Activated naive CD4-positive, alpha-beta T cell treated with anti-CD3 and anti-CD28 coated beads, Interleukin-2, amount 10 ng/mL, durations not matched to agents 5 hours and 36 hours (primary cell): ENCODE results near the gene LCE3C. TPM values are rescaled to one million over a fixed set of nuclear protein-coding genes. Genes with fewer than 3 reads are reported as not detected.

Source experiments
- total RNA-seq, 2 experiments: library from RNA; stranded (reverse); gene quantifications; one replicate each; pipeline ENCODE4 v1.2.3, GENCODE V29; 2021

The LCE3C gene, protein sequence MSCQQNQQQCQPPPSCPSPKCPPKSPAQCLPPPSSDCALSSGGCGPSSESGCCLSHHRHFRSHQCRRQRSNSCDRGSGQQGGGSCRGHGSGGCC
- total RNA-seq: not detected

DNA sequence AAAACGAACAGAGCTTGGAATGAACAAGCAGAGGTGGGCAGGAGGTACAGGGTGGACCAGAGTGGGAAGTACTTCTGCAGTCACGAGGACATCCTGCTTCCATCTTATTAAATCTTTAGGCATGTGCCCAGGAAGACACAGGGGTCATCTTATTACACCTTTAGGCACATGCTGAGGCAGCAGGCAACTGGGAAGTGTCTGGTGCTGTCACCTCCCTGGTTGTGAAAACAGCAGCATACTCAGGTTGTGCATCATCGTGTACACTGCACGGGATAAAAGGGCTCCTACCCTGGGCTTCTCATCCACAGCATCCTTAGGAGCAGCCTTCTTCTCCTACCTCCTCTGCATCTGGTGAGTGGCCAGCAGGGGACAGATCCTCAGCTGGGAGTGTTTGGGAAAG, at the start of gene LCE3C:
Gene LCE3C (plus strand): TSS at position 301 of the 400 bp plus-strand sequence. CDS start 498 bp downstream, outside the sequence.

DNA sequence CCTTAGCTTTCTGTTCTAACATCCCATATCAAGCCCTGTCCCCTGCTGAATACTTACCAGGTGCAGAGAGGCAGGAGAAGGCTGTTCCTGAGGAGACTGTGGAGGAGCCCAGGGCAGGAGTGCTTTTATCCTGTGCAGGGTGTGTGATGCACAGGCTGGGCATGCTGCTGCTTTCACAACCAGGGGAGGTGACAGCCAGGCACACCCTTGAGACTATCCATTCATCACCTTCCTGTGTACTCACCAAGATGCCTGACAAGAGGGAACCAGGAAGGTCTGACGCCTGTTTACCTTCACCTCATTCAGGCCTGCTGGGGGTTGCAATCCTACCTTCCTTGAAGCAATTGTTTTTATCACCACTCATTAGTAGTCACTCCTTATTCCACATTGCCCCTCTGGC, 33.4 kb upstream of the LCE3C start, which contains the start of gene LCE3E:
Gene LCE3E (minus strand): TSS at position 100 of the 400 bp plus-strand sequence. CDS start 572 bp downstream, outside the sequence.

DNA sequence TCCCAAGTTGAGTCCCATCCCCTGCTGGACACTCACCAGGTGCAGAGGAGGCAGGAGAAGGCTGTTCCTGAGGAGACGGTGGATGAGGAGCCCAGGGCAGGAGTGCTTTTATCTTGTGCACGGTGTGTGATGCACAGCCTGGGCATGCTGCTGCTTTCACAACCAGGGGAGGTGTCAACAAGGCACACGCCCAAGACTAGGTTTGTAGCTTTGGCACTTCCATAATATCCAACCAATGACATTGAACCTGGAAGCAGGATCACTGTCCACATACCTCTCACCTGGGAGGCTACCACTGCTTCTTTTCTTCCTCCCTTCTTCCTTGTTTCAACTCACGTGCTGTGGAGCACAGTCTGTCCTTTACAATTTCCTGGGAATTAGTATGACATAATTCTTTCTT, 19.6 kb upstream of the LCE3C start, which contains the start of gene LCE3D:
Gene LCE3D (minus strand): TSS at position 84 of the 400 bp plus-strand sequence. CDS start 580 bp downstream, outside the sequence.

DNA sequence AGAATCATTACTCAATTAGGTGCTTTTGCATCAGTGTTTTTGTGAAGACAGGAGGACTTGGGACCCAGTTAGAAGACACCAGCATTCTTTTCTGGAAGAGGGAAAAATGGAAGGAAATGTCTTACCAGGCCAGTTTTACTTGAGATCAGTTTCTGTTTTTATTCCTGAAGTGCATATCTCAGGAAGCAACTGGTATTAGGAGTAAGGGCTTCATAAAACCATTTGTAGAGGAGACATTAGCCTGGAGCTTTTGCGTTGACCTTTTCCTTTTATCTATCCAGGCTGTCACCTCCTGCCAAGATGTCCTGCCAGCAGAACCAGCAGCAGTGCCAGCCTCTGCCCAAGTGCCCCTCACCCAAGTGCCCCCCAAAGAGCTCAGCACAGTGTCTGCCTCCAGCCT, 13.5 kb downstream of the LCE3C start, which contains the start of gene LCE3B:
Gene LCE3B (plus strand): TSS at position 301 of the 400 bp plus-strand sequence. CDS start 0 bp downstream, at position 301.

DNA sequence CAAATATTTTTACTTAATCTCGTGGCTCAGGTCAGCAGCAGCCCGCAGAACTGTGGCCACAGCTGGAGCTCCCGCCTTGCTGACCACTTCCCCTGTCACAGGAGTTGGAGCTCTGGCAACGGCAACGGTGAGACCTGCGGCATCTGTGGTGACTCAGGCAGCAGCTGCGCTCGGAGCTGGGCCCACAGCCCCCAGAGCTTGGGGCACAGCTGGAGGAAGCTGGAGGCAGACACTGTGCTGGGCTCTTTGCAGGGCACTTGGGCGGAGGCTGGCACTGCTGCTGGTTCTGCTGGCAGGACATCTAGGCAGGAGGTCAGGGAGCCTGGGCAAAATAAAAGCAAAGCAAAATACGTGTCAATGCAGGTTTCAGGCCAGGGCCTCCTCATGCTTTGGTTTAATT, 22.8 kb downstream of the LCE3C start, which contains the start of gene LCE3A:
Gene LCE3A (minus strand): TSS at position 301 of the 400 bp plus-strand sequence. CDS start 0 bp downstream, at position 301.

Other genes starting within 250 kb of the LCE3C start
- gene FLG2, start 240.2 kb upstream of the LCE3C start, total RNA-seq: not detected
- not detected for gene CRNN, start 186.0 kb upstream of the LCE3C start, total RNA-seq
- not detected for gene LCE5A, start 89.4 kb upstream of the LCE3C start, total RNA-seq
- not detected for gene CRCT1, start 85.8 kb upstream of the LCE3C start, total RNA-seq
- not detected for gene LCE3E, start 33.5 kb upstream of the LCE3C start, total RNA-seq
- gene LCE3D, start 19.7 kb upstream of the LCE3C start, total RNA-seq: not detected
- gene LCE3B, start 13.6 kb downstream of the LCE3C start, total RNA-seq: not detected
- gene LCE3A, start 22.9 kb downstream of the LCE3C start, total RNA-seq: not detected
- gene LCE2D, start 63.1 kb downstream of the LCE3C start, total RNA-seq: not detected
- not detected for gene LCE2C, start 75.0 kb downstream of the LCE3C start, total RNA-seq
- not detected for gene LCE2B, start 85.9 kb downstream of the LCE3C start, total RNA-seq
- not detected for gene LCE2A, start 98.1 kb downstream of the LCE3C start, total RNA-seq
- gene LCE4A, start 107.9 kb downstream of the LCE3C start, total RNA-seq: not detected
- gene KPRP, start 157.8 kb downstream of the LCE3C start, total RNA-seq: not detected
- gene LCE1F, start 174.9 kb downstream of the LCE3C start, total RNA-seq: not detected
- not detected for gene LCE1E, start 186.0 kb downstream of the LCE3C start, total RNA-seq
- gene LCE1D, start 196.5 kb downstream of the LCE3C start, total RNA-seq: not detected
- gene LCE1C, start 206.4 kb downstream of the LCE3C start, total RNA-seq: not detected
- not detected for gene LCE1B, start 211.7 kb downstream of the LCE3C start, total RNA-seq
- gene LCE1A, start 227.2 kb downstream of the LCE3C start, total RNA-seq: not detected
- gene LCE6A, start 242.6 kb downstream of the LCE3C start, total RNA-seq: not detected